GM19468 (cell line): Measurements from ENCODE around the gene ARID5B.

ENCODE experiments used
- ATAC-seq: cut with Tn5 transposase; IDR thresholded peaks from one replicate; pipeline ENCODE4 v1.9.1; 2021; ENCODE audit warnings: mild to moderate bottlenecking, moderate library complexity, moderate number of reproducible peaks; ENCODE audit not compliant: unreplicated experiment; ENCODE audit errors: extremely low read depth

ARID5B gene

DNA sequence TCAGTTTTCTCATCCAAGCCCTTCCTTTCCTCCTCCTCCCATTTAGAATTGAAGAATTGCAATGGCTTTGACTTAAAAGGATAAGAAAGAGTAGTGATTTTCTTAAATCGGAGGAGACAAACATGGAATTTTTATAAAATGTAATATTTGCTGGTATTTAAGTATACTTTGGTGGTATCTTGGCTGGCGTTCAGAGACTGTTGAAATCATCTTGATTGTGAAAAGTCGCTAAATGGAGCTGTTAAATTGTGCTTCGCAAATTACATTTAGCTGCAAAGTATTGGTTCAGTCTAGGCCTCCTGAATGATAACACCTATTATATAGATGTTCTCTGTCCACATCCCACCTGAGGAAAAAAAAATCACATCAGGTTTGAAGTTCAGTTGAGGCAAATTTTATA lies 81.8 kb downstream of the ARID5B start:
- ATAC-seq, result no peak

DNA sequence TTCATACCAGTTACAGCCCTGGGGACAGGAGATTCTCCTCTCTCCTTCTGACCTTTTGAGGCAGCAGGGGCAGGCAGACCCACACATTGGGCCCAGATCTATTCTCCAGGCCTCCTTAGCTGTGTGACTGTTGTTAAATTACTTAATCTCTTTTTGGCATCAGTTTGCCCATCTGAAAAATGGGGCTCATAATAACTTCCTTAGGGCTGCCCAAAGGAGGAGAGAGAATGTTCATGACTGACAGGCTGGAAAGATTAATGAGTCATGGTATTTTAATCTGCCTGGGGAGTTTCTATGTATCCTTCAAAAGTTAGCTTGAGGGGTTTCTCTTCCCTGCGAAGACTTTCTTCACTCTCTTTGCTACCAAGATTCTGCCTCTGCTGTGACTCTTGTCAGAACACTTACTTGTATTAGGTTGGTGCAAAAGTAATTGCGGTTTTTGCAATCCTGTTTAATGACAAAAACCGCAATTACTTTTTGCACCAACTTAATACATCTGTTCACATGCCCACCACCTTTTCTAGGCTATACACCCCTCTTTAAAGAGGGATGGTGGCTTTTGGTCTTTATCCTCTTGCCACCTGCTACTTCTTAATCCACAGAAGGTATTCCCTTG lies 83.4 kb downstream of the ARID5B start:
- no peak for ATAC-seq

DNA sequence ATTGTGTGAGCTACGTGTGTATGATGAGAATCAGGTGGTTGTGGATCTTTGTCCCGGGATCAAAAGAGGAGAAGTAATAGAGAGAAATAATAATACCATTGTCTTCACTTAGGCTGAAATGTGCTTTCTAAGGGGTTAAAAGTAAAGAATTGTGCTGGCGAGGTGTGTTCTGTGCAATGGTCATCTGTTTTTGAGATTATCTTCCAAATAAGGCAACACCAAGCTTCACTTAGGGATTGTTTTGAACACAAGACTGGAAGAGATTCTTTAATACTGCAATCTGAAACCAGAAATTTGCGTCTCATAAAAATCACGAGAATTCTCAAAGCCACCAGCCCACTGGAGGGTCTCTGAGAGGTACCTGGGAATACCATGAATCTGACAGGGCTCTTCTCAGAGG lies 84.2 kb downstream of the ARID5B start:
- no peak for ATAC-seq

DNA sequence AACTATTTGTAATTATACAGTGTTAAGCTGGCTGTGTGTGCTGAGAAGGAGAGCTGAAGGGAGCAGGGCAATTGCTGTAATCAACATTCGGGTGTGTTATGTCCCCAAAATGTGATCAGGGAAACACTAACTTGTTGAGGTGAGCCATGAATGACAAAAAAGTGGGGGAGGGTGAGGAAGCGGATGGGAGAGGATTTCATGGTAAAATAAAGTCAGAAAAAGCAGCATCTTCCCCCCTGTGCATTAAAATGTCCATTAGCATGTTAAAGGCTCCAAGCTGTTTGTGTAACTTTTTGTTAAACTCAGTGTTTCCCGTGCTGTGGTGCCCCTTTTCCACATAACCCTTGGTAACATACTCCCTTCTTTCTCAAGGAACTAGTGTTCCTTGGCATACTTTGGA lies 84.9 kb downstream of the ARID5B start:
- no peak for ATAC-seq

DNA sequence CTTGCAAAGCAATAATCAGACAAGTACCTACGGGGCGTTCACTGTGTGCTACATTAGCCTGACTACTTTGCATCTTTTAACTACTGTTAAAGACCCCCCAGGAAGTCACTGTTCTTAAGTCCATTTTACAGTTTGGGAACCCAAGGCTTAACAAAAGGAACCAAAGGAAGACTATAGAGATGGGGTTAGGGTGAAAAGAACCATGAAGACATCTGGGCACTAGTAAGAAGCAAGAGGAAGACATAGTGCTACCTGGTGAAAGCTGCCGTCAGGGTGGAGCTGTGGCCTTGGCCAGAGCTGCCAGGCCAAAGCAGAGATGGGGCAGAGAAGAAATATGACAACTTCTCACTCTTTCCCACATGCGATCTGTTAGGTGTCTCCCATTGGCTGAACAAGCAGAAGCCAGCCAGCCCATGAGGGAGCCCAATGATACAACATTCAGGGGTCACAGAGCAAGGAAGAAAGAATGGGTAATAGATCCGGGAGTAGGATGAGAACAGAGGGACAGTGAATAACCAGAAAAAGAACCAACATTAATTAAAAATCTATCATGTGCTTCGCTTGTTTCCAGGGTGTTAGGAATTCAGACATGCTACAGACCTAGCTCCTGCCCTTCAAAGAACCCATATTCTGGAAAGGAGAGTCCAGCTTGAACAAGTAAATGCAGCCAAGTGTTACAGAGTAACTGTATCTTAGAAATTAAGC lies 85.4 kb downstream of the ARID5B start:
- no peak for ATAC-seq

DNA sequence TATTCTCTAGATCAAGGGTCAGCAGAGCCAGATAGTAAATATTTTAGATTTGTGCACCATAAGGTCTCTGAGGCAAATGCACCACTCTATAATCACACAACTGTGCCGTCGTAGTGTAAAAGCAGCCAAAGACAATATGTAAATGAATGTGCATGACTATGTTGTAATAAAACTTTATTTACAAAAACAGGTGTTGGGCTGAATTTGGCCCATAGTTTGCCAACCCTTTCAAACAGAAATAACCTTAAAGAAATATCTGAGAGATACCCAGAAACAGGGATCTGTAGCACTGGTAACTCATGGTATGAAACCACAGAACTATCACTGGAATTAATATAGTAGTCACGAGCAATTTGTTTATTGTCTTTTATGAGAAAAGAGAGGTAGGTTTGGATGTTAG lies 86.0 kb downstream of the ARID5B start:
- ATAC-seq, result peak; percentile 8

DNA sequence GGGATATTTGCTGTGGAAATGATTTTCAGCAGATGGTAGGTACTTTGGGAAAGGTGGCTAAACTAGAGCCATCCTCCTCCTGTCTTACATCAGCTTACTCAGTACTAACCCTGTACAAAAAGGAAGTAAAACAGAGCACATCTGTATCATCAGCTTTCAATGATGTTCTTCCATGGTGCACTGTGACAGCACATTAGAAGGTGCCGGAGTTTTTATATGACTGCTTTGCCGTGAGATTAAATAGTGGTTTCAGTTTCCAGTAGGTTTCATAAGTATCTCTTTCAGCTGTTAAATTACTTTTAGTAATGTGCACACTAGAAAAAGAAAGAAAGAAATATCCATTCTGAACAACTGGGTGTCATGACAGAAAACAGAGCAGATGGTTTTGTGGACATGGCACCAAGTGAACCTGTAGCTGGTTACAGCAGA lies 86.5 kb downstream of the ARID5B start:
- peak; percentile 99 for ATAC-seq

DNA sequence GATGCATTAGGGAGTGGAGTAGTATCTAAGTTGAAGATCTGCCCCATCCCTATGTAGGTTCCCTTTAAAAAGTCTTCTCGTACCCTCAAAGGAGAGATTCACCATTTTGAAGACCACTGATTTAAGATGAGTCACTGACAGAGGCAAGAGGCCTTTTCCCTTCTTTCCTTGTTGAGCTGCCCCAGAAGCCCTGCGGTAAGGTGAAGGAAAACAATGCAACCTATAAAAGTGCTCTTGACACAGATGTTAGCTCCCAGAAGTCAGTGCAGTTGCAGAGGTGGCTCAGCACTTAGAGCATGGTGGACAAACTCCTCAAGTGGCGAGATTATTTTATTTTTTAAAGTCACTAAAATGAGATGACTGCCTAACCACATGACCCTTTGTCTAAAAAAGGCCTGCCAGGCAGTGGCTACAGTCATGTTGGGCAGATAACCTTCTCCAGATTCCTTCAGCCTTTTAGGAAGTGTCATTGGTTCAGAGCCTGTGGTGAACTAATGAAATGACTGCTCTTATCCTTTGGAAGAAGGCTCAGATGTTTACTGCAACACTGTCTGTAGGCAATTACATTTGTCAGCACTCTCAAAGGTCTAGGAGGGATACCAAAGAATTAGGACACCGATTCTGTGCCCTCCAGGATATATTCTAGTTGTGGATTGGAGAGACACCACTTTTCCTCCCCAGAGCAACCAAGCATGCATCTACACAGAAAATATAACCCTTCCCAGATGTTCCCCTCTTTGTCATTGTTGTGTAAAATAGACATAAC lies 88.7 kb downstream of the ARID5B start:
- ATAC-seq, result no peak

DNA sequence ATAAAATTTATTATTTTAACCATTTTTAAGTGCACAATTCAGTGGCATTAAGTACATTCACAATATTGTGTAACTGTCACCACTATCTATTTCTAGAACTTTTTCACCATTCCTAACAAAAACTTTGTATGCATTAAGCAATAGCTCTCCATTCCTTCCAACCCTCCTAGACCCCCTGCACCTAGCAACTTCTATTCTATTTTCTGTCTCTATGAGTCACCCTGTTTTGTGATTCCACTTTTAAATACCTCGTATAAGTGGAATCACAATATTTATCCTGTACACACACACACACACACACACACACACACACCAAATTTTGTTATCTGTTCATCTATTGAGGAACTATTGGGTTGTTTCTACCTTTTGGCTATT lies 89.2 kb downstream of the ARID5B start:
- ATAC-seq, result no peak

DNA sequence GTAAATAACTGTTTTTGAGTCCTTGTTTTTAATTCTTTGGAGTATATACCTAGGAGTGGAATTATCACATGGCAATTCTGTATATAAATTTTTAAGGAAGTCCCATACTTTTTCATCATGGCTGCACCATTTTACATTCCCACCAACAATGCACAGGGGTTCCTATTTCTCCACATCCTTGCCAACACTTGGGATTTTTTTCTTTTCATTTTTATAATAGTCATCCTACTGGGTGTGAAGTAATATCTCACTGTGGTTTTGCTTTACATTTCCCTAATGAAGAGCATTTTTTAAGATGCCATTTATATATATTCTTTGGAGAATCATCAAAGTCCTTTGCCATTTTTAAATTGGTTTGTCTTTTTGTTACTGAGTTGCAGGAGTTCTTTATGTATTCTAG lies 89.7 kb downstream of the ARID5B start:
- ATAC-seq, result no peak

DNA sequence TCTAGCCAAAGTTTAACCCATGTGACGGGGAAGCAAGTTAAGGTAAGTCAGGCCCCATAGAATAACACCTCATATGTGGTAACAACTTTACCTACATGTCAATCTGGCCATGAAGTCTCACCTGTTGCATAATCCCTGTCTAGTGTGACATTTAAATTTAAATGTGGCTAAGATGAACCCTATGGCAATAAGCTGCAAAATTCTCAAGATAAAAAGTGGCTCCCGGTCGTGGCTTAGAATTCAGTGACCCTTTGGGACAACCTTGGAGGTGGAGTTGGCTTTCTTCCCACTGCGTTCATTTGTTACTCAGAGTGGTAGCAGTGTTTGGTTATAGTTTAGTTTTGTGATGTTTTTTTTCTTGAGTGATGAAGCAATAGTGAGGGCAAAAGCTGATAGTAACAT lies 90.6 kb downstream of the ARID5B start:
- ATAC-seq, result no peak

DNA sequence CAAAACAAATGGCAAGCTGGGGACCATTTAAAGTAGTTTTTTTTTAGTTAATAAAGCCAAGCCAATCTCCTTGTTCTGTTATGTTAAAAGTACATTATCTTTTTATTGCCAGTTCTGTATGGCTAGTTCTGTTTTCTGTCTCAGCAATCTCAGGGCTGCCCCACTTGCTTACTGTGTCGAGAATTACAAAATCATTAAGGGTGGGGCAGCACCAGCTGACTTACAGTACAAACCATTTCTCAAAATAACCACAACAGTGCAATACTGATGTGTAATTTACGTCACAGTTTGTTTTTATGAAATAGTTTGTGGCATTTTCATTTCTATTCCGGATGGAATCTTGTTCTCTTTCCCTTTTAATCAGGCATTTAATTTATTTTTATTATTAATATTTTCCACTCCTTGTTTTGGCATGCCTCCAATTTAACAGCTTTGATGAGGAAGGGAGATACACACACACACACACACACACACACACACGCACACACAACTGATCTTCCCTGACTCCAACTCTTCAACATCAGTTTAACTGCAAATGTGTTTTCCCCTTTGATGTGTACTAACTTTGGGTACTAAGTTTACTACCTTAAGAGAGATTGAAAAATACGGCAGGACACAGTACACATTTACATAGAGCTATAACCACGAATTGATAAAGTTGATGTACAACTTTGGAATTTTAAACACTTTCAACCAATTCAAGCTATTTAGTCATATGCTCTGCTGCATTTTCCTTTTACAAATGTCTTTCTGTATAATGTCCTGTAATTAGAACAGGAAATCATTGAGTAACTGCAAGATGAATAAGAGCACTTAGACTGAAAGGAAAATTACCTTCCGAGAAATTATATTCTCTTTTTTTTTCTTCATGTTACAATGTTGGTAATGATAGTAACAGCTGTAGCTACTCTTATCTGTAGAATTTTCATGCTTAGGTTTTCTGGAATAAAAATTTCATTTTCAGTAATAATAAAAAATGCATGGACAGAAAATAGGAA lies 91.5 kb downstream of the ARID5B start:
- ATAC-seq, result peak; percentile 18

DNA sequence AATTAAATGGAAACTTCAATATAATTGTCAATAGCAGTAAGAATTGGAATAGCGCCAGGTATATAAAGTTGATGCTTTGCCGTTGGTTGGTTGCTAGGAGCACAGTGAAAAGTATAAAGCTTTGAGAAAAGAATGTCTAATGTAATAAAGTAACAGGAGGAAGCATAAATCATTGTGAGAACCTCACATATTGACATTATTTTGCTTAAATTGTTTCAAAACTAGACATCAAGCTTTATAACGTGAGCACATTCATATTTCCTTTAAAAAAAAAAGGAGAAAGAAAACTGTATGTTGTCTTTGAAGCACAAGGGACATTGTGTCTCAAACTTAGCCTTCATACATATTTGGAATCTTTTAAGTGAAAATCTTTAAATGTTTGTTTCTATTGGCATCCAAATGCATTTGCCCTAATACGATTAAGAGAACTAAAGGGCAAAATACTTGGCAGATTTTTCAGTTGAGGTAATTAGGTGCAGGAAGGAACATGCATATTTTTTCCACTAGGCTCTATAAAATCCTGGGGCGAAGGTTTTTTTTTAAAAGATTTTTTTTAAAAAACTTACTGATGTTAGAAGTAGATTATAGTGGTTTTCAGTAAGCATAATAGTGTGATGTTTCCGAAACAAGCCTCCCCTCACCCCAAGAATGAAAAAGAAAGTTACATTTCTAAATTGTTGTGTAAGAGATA lies 92.4 kb downstream of the ARID5B start:
- no peak for ATAC-seq

DNA sequence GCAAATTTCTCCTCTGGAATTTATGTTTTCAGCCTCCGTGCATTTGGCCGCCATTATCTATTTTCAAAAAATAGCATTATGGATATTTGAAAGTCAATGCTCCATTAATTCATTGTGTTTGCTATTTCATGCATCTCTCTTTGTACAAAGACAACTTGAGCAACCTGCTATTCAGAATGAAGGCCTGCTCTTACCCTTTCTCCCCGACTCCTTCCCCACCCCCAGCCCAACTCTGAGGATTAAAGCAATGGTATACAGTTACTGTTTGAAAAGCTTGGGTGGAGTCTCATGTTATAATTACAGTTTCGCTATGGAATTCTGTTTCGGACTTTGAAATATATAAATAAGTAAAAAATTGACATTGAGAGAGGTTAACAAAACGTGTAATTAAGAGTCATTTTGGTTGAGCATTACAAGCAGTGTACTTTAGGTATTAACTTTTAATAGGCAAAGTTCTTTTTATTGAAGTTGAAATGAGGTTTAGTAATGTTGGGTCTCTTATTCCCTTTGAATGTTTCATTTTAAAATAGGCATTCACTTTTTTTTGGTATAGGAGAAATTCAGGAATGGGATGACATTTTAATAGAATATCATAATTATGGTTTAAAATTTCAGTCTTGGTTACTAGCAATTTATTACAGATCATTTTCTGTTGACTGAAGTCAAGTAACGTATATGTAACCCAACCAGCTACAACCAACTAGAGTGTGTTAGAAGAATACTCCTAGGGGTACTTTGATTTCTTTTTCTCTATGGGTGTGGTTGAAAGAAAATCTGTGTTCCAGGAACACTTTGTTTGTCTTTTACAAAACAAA lies 93.1 kb downstream of the ARID5B start:
- ATAC-seq, result no peak

DNA sequence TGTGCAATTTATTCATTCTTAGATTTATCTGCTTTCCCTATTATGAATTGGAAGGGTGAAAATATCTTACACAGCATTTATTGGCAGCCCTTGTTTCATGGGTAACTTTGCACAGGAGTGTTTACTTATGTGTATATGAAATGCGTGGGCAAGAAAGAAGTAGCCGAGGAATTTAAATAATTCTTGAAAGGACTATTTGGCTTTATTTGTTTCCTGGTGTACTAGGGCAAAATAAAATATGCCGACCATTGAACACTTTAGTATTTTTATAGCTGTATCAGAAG lies 93.7 kb downstream of the ARID5B start:
- ATAC-seq, result no peak

DNA sequence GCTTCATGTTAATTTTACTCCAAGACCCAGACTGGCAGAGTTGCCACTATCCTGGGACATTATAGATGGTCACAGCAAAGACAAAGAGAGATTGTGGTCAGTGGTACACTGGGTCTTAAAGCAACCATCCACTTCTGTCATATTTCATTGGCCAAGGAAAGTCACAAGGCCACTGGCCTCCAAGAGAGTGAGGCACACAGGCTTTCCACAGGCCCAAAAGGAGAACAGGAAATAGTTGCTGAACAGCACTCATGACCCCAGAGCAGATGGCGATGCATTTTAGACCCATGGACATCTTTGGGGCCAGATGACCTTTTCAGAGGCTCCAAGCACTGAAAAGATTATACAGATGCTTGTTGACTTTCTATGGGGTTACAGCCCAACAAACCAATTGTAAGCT lies 97.4 kb downstream of the ARID5B start:
- no peak for ATAC-seq

DNA sequence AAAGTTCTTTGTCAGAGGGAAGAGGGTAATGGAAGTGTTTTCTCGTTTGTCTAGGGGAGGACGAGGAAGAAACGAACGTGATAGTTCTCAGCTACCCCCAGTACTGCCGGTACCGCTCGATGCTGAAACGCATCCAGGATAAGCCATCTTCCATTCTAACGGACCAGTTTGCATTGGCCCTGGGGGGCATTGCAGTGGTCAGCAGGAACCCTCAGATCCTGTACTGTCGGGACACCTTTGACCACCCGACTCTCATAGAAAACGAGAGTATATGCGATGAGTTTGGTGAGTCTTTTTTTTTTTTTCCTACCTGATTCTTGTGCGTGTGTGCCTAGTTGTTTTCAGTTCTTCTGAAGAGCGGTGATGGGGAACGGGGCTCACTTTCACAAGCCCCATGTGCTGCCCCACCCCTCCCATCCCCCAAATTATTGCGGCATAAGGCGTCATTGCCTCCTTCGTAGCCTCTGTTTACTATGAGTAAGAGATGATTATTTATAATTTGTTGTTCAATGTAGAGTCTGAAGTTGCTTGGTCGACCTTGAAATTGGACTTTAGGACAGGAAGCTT lies 98.6 kb downstream of the ARID5B start:
- ATAC-seq, result peak; percentile 75

DNA sequence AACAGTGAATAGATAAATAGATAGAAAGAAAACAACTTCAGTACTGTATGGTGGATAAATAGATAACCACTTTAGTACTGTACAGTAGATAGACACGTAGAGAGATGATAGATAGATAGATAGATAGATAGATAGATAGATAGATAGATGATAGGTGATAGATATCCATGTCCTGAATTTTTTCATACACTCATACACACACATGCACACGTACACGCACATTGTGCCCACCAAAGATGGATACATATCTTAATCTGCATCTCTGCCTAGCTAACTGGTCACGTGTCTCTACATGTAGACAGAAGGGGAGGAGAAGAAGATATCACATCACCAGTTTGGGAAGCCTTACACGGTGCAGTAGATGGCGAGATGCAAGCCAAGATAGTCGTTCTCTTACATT lies 99.2 kb downstream of the ARID5B start:
- no peak for ATAC-seq

DNA sequence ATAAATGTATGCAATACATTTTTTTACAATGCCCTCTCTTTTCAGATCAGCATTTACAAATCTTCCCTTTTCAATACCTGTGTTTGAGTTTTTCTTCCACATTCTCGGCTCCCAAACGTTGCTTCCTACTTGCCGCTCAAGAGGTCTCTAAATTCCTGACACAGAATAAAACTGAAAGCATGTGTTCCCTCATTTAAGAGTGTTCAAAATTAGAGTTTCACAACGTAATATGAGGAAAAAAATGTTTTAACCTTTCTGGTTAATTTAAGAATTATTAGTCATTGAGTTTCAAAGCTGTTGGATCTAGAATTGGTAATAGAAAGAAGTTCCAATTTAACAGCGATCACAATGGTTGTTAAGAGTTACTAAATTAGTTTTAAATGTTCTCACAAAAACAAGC lies 100.4 kb downstream of the ARID5B start:
- ATAC-seq, result no peak
